ENCODE results near the gene GSTT2B.
"Not testable (repeated sequence)": the region's sequence is repeated elsewhere in the genome, so short reads cannot be mapped to it uniquely, and the experiment has no call there.

The GSTT2B gene

GRCh38 chr22:23984430-23984829, 23.4 kb upstream of the GSTT2B start:
- DNase-seq = peak in 2 of 4 experiments; percentile 20 to 54

- not testable (repeated sequence) for DNase-seq
Measured at GRCh38 chr22:23980567-23980966, 19.6 kb upstream of the GSTT2B start.

GRCh38 chr22:23979557-23980240, 18.7 kb upstream of the GSTT2B start, which contains the start of gene GSTT2:
Gene GSTT2 (plus strand): TSS chr22:23980134.
- not testable (repeated sequence) for DNase-seq

GRCh38 chr22:23977304-23977703, 16.3 kb upstream of the GSTT2B start:
- not testable (repeated sequence) for DNase-seq

- not testable (repeated sequence) for DNase-seq
Measured at GRCh38 chr22:23974836-23975352, 13.9 kb upstream of the GSTT2B start.

GRCh38 chr22:23974345-23974744, 13.3 kb upstream of the GSTT2B start, which contains the start of gene DDT:
Gene DDT (minus strand): TSS chr22:23974441. CDS start chr22:23974414, 27 bp downstream.
- DNase-seq = not testable (repeated sequence)

GRCh38 chr22:23971927-23972326, 10.9 kb upstream of the GSTT2B start:
- not testable (repeated sequence) for DNase-seq

- DNase-seq = no peak
Measured at GRCh38 chr22:23970816-23971486, 10.0 kb upstream of the GSTT2B start.

- no peak for DNase-seq
Measured at GRCh38 chr22:23970201-23970641, 9.2 kb upstream of the GSTT2B start.

- DNase-seq = no peak
Measured at GRCh38 chr22:23969071-23969470, 8.1 kb upstream of the GSTT2B start.

- DNase-seq = not testable (repeated sequence)
Measured at GRCh38 chr22:23966568-23966967, 5.6 kb upstream of the GSTT2B start, which contains the start of gene DDTL. Gene DDTL (plus strand): TSS chr22:23966888. CDS start chr22:23966915, 27 bp downstream.

GRCh38 chr22:23966094-23966493, 5.1 kb upstream of the GSTT2B start:
- not testable (repeated sequence) for DNase-seq

- peak in 3 of 4 experiments; percentile 33 to 63 (median 53) for DNase-seq
Measured at GRCh38 chr22:23956301-23956900, 4.6 kb downstream of the GSTT2B start.

- DNase-seq = not testable (repeated sequence)
Measured at GRCh38 chr22:23955886-23956285, 5.1 kb downstream of the GSTT2B start.

GRCh38 chr22:23954991-23955305, 6.0 kb downstream of the GSTT2B start:
- not testable (repeated sequence) for DNase-seq

- DNase-seq = not testable (repeated sequence)
Measured at GRCh38 chr22:23954193-23954990, 6.6 kb downstream of the GSTT2B start.

GRCh38 chr22:23953485-23953884, 7.5 kb downstream of the GSTT2B start:
- not testable (repeated sequence) for DNase-seq

- not testable (repeated sequence) for DNase-seq
Measured at GRCh38 chr22:23952794-23953405, 8.1 kb downstream of the GSTT2B start.

- DNase-seq = not testable (repeated sequence)
Measured at GRCh38 chr22:23951383-23951782, 9.6 kb downstream of the GSTT2B start.

- not testable (repeated sequence) for DNase-seq
Measured at GRCh38 chr22:23949764-23950163, 11.2 kb downstream of the GSTT2B start.

- not testable (repeated sequence) for DNase-seq
Measured at GRCh38 chr22:23947391-23947790, 13.6 kb downstream of the GSTT2B start.

- not testable (repeated sequence) for DNase-seq
Measured at GRCh38 chr22:23940166-23940565, 20.8 kb downstream of the GSTT2B start.

All from activated naive CD4-positive, alpha-beta T cell (primary cell).